Measurements from ENCODE around the gene CORO1C. TPM values are rescaled to one million over a fixed set of nuclear protein-coding genes. Genes with fewer than 3 reads are reported as not detected.
A peak's percentile ranks its signal among the peaks of the same experiment; 100 is the strongest.

CORO1C gene
- total RNA-seq, 6 donors from 2014 or later, result 154 to 297 (median 223) TPM

DNA sequence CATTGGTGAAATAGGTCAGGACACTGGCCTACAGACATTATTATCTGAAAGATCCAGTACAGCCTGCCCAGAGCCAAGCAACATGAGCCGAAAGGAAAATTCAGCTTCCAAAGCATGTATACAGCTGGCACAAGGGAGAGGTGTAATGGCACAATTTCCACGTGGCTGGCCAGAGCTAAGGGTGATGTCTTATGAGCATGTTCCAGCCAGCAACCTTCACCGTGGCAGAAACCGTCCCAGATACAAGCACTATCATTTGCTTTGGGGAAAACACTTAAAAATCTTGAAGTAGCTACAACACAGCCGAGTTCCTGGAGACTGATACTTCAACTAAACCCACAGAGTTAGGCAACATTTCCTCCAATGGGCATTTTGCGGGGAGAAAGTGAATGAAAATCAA is 44.5 kb downstream of the CORO1C start:
- peak in 1 of 2 donors; percentile 70 for DNase-seq
- 37 to 45% methylated on average over 6 of the region's 6 CpGs for WGBS, 2 donors
- ATAC-seq (ENCODE audit: low FRiP score in 2 of 2), result no peak
- Histone ChIP-seq H3K4me3 (no peak overlapping the region), H3K27me3 (no peaks in the 10 kb centered on the region), H3K27ac (peak overlapping the region; percentile 31 to 93 (median 73)), H3K4me1 (peaks cover 61 to 77% (median 67%) of the 10 kb centered on the region in 4 donors), H3K36me3 (no peaks in the 10 kb centered on the region), H3K9me3 (no peaks in the 10 kb centered on the region)
- TF ChIP-seq, protein P1, sequence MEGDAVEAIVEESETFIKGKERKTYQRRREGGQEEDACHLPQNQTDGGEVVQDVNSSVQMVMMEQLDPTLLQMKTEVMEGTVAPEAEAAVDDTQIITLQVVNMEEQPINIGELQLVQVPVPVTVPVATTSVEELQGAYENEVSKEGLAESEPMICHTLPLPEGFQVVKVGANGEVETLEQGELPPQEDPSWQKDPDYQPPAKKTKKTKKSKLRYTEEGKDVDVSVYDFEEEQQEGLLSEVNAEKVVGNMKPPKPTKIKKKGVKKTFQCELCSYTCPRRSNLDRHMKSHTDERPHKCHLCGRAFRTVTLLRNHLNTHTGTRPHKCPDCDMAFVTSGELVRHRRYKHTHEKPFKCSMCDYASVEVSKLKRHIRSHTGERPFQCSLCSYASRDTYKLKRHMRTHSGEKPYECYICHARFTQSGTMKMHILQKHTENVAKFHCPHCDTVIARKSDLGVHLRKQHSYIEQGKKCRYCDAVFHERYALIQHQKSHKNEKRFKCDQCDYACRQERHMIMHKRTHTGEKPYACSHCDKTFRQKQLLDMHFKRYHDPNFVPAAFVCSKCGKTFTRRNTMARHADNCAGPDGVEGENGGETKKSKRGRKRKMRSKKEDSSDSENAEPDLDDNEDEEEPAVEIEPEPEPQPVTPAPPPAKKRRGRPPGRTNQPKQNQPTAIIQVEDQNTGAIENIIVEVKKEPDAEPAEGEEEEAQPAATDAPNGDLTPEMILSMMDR (IDR thresholded peaks at IDR 0.05), result no peak
- peak in 1 of 2 donors; percentile 11 for TF ChIP-seq POLR2AphosphoS5 (IDR thresholded peaks at IDR 0.05)
- no peak for TF ChIP-seq POLR2A (IDR thresholded peaks at IDR 0.05)
- TF ChIP-seq EP300 (IDR thresholded peaks at IDR 0.05), result no peak

DNA sequence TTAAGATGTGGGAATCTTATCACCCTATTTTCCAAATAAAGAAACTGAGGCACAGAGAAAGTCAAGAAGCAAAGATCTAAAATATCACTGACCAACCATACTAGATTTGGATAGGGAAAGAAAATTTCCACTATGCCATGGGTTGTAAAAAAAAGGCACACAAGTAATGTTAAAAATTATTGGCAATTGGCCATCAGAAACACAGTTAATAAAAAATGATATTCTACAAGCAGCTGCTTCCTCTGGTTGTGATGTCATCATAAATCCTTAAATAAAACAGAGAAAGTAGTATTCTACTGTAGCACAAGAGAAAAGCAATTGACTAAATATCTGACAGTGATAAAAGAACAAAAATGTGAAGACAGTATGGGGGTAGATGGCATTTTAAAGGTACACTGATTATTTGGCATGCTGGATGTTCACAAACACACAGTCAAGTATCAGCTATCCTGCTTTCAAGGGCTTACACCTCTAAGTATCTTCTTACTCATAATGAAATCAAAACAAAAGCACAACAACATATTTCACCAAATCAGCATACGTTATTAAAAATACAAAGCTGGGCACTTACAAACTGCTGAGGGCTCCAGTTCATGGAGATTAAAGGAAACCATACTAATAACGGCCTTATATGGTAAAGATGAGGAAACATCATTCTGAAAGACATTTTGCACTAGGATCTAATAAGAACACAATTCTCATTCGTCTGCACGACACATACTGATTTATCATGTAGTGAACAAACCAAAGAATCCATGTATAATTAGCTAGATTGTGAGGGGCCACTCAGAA is 45.7 kb downstream of the CORO1C start:
- H3K27ac ChIP-seq, result peak overlapping the region in 2 of 4 donors; percentile 84 to 93
- no peaks in the 10 kb centered on the region for H3K27me3 ChIP-seq
- WGBS, 2 donors, result 62 to 68% methylated on average over 4 of the region's 4 CpGs
- H3K4me1 ChIP-seq, result peaks cover 49 to 65% (median 57%) of the 10 kb centered on the region in 4 donors
- H3K9me3 ChIP-seq, result no peaks in the 10 kb centered on the region
- DNase-seq (no peak), ATAC-seq (ENCODE audit: low FRiP score in 2 of 2) (no peak)
- TF ChIP-seq POLR2A (IDR thresholded peaks at IDR 0.05) (no peak), EP300 (IDR thresholded peaks at IDR 0.05) (no peak), POLR2AphosphoS5 (IDR thresholded peaks at IDR 0.05) (no peak)
- TF ChIP-seq, protein P1 (IDR thresholded peaks at IDR 0.05), result no peak
- H3K4me3 ChIP-seq, result no peak overlapping the region
- H3K36me3 ChIP-seq, result no peaks in the 10 kb centered on the region

DNA sequence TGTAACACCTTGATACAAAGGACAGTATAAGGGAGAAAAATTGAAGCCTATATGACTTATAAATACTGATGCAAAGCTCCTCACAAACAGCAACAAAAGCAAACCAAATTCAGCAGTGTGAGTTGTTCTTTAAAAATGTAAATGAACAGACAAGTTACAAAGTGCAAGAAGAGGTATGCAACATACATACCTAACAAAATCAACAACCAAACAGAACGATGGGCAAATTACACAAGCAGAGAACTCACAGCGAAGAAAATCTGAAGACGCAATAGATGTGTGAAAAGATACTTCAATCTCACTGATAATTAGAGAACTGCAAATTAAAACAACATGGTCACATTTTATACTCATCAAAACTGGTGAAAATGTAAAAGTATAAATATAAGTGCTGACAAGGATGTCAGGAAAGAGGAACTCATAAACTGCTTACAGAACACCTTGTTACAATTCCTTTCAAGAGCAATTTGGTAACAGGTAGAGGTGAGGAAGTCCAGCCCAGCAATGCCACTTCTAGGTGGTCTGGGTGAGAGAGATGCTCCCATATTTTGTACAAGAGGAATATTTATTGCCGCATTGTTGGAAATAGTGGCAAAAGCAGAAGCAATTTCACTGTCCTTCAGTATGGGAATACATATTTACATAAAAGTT is 47.3 kb downstream of the CORO1C start:
- Histone ChIP-seq H3K27ac (no peak overlapping the region), H3K4me3 (no peak overlapping the region), H3K9me3 (no peaks in the 10 kb centered on the region), H3K27me3 (no peaks in the 10 kb centered on the region), H3K4me1 (peaks cover 33 to 49% (median 41%) of the 10 kb centered on the region in 4 donors), H3K36me3 (no peaks in the 10 kb centered on the region)
- TF ChIP-seq POLR2A (IDR thresholded peaks at IDR 0.05), result no peak
- TF ChIP-seq POLR2AphosphoS5 (IDR thresholded peaks at IDR 0.05), result no peak
- 83 to 98% methylated on average over 4 of the region's 4 CpGs for WGBS, 2 donors
- ATAC-seq (ENCODE audit: low FRiP score in 2 of 2) (no peak), DNase-seq (no peak)

DNA sequence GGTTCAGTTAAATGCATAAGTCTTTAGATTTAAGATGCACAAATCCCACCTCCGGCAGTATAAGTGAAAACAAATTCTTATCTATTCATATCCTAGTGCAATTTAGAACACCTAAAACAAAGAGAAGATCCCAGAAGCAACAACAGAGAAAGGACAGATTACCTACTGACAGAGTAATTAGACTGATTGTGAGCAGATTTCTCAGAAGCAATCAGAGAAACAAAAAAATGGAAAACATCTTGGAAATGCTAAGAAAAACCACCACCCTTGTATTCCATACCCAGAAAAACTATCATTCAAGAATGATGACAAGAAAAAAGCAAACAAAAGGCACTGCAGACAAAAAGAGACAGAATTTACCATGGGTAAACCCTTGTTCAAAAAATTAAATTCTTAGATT is 50.0 kb downstream of the CORO1C start:
- no peaks in the 10 kb centered on the region for H3K9me3 ChIP-seq
- no peak overlapping the region for H3K27ac ChIP-seq
- WGBS, 2 donors, result 81 to 95% methylated on average over 1 of the region's 1 CpG
- H3K4me3 ChIP-seq, result no peak overlapping the region
- H3K36me3 ChIP-seq, result peaks cover 0 to 18% (median 3%) of the 10 kb centered on the region in 4 donors
- DNase-seq (no peak), ATAC-seq (ENCODE audit: low FRiP score in 2 of 2) (no peak)
- no peak for TF ChIP-seq POLR2AphosphoS5 (IDR thresholded peaks at IDR 0.05)
- no peak for TF ChIP-seq EP300 (IDR thresholded peaks at IDR 0.05)
- TF ChIP-seq POLR2A (IDR thresholded peaks at IDR 0.05), result no peak
- TF ChIP-seq, protein P1 (IDR thresholded peaks at IDR 0.05), result no peak
- H3K27me3 ChIP-seq, result no peaks in the 10 kb centered on the region
- H3K4me1 ChIP-seq, result peaks cover 16 to 26% (median 21%) of the 10 kb centered on the region in 4 donors

DNA sequence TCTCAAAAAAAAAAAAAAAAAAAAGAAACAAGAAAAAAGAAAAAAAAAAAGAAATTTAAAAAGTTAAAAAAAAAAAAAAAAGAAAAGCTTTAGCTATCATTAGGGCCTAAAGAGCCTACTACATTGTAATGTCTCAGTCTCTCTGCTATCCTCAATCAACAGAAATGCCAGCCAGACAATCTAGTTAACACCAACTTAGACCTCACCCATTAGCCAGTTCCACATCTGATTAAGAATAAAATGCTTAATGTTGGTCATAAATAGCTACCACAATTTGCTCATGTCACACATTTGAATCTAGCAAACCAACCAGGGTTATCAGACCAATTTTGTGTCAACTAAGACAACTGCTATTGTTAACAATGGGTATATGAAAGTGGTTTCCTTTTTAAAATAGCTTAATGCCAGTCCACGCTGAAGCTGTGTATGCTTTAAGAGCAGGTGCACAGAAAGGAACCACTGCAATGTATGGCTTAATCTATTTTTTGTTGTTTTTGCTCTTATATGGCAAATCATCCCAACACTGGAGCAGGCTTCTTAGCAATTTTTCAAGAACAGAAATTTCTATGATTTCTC is 52.1 kb downstream of the CORO1C start:
- no peak for TF ChIP-seq EP300 (IDR thresholded peaks at IDR 0.05)
- TF ChIP-seq, protein P1 (IDR thresholded peaks at IDR 0.05), result no peak
- Histone ChIP-seq H3K4me1 (peaks cover 3 to 5% (median 4%) of the 10 kb centered on the region in 4 donors), H3K9me3 (no peaks in the 10 kb centered on the region), H3K27me3 (no peaks in the 10 kb centered on the region), H3K4me3 (no peak overlapping the region), H3K36me3 (peaks cover 0 to 31% (median 4%) of the 10 kb centered on the region in 4 donors), H3K27ac (no peak overlapping the region)
- ATAC-seq (ENCODE audit: low FRiP score in 2 of 2), result no peak
- WGBS, 2 donors, result 58 to 68% methylated on average over 1 of the region's 1 CpG
- DNase-seq, result no peak
